Gastrocnemius medialis (tissue), 4 donors: ENCODE results near the gene CRTAC1. TPM values are rescaled to one million over a fixed set of nuclear protein-coding genes. Genes with fewer than 3 reads are reported as not detected.

Experiments
- ATAC-seq, 2 donors: fragments of 150-250 bp; one replicate each; pipeline ENCODE4 v1.9.1; 2016
- DNase-seq, 2 donors: peaks; one replicate each; pipeline ENCODE4 v3.0.0-alpha.2; 2019
- H3K27ac ChIP-seq, 4 donors: fragments of 200-600 bp; sonication (generic); 1 replicate in 1 of 4; 2 replicates in 3 of 4; pipeline ENCODE4 v1.5.1; 2016 to 2018; ENCODE audit warnings: mild to moderate bottlenecking in 2 of 4, moderate library complexity in 1 of 4
- H3K27me3 ChIP-seq, 3 donors: fragments of 200-600 bp; sonication (generic) in 2 of 3; 1 replicate in 1 of 3; 2 replicates in 2 of 3; pipeline versions ENCODE4 v1.5.1 to v1.6.0; 2016 to 2019; ENCODE audit warnings: mild to moderate bottlenecking in 1 of 3, moderate library complexity in 1 of 3
- H3K36me3 ChIP-seq, 2 donors: fragments of 200-600 bp; sonication (generic) in 1 of 2; one replicate each; pipeline ENCODE4 v1.5.1; 2017 to 2018
- H3K4me1 ChIP-seq, 2 donors: fragments of 200-600 bp; sonication (generic) in 1 of 2; one replicate each; pipeline ENCODE4 v1.5.1; 2016 to 2017; ENCODE audit warnings: mild to moderate bottlenecking in 2 of 2
- H3K4me3 ChIP-seq, 4 donors: fragments of 200-600 bp; sonication (generic) in 3 of 4; 1 replicate in 1 of 4; 2 replicates in 3 of 4; pipeline ENCODE4 v1.5.1; 2016 to 2019; ENCODE audit warnings: mild to moderate bottlenecking in 2 of 4
- H3K9me3 ChIP-seq, 3 donors: fragments of 200-600 bp; sonication (generic) in 2 of 3; 1 replicate in 1 of 3; 2 replicates in 2 of 3; pipeline ENCODE4 v1.5.1; 2016 to 2019
- POLR2A ChIP-seq, 2 donors: fragments of 450-650 bp; IDR thresholded peaks; one replicate each; pipeline ENCODE4 v1.6.1; 2017; ENCODE audit warnings: antibody characterized with exemption in 2 of 2, mild to moderate bottlenecking in 2 of 2, moderate library complexity in 2 of 2
- in situ Hi-C, 4 donors: fragments of 200-750 bp; cut with MboI; loops; one replicate each; pipeline versions ENCODE4 v1.15.0 to v1.8.0; 2017; ENCODE audit warnings: low sequenced_read_pairs in 4 of 4
- intact Hi-C: fragments of 100-400 bp; cut with DNase I; formaldehyde crosslinking; loops from one replicate; pipeline ENCODE4 v1.15.1; 2023; ENCODE audit warnings: low total_unique reads
- total RNA-seq, 4 donors: library from RNA; depleted of rRNA; stranded (reverse); fragments of >200 nt; gene quantifications; one replicate each; pipeline versions ENCODE4 v1.1.0 to v1.2.3, GENCODE V29; 2016
- TF ChIP-seq, protein P1 (sequence below), 5 experiments: fragments of 450-650 bp in 3 of 5; fragments of 200-600 bp in 2 of 5; sonication (generic) in 2 of 5; IDR thresholded peaks in 4 of 5; conservative IDR thresholded peaks in 1 of 5; 1 replicate in 4 of 5; 2 replicates in 1 of 5; pipeline ENCODE4 v1.5.1; 2016 to 2019; ENCODE audit warnings: antibody characterized with exemption in 5 of 5, mild to moderate bottlenecking in 3 of 5, moderate library complexity in 3 of 5

The CRTAC1 gene
- total RNA-seq, 4 donors from 2014 or later: 0.16 to 3.9 (median 0.56) TPM; not detected in 1

DNA sequence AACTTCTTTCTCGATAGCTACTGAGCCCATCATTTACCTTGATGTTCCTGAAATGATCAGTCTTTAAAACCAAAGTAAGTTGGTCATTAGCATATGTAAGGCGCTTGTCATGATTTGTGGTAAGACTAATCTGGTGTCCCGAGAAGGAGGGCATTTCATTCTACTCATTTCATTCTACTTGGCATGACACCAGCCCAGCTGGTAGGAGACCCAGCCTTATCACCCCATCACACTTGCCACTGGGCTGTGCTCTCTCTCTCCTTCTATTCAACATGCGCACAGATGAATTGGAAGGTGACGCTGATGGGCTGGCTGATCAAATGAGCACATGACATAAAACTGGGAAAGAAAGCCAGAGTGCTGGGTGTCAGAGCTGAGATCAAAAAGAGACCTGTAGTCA, 65.7 kb downstream of the CRTAC1 start:
- Histone ChIP-seq H3K27ac (no peak overlapping the region), H3K4me1 (no peaks in the 10 kb centered on the region), H3K9me3 (no peaks in the 10 kb centered on the region), H3K36me3 (no peaks in the 10 kb centered on the region), H3K4me3 (no peak overlapping the region), H3K27me3 (peaks cover 5 to 8% (median 6%) of the 10 kb centered on the region in 3 donors)
- ATAC-seq: no peak
- in situ Hi-C loops (no loop called here), intact Hi-C loops (no loop called here)
- no peak for DNase-seq
- TF ChIP-seq, protein P1, sequence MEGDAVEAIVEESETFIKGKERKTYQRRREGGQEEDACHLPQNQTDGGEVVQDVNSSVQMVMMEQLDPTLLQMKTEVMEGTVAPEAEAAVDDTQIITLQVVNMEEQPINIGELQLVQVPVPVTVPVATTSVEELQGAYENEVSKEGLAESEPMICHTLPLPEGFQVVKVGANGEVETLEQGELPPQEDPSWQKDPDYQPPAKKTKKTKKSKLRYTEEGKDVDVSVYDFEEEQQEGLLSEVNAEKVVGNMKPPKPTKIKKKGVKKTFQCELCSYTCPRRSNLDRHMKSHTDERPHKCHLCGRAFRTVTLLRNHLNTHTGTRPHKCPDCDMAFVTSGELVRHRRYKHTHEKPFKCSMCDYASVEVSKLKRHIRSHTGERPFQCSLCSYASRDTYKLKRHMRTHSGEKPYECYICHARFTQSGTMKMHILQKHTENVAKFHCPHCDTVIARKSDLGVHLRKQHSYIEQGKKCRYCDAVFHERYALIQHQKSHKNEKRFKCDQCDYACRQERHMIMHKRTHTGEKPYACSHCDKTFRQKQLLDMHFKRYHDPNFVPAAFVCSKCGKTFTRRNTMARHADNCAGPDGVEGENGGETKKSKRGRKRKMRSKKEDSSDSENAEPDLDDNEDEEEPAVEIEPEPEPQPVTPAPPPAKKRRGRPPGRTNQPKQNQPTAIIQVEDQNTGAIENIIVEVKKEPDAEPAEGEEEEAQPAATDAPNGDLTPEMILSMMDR (IDR thresholded peaks at IDR 0.05 in 4 of 5, conservative IDR thresholded peaks at IDR 0.05 in 1 of 5): no peak
- no peak for TF ChIP-seq POLR2A (IDR thresholded peaks at IDR 0.05)

DNA sequence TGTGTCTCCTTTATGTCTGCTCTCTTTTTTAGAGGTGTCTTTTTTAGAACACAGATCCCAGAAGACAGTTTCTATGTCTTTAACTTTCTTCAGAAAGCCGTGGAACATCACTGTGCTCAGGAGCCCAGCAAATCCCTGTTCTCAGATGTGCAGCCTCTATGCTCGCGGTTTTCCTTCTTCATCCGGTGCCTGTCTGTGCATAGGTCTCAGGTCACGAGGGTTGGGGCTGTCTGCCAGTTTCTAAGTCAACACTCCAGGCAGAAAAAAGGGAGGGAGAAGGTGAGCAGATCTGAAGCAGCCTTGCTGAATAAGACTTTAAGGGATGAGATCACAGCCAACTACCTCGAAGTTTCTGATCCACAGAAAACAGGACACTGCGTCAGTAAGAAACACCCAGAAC, 68.5 kb downstream of the CRTAC1 start:
- Histone ChIP-seq H3K27me3 (peaks cover 0 to 8% (median 0%) of the 10 kb centered on the region in 3 donors), H3K27ac (no peak overlapping the region)
- in situ Hi-C loops: no loop called here

DNA sequence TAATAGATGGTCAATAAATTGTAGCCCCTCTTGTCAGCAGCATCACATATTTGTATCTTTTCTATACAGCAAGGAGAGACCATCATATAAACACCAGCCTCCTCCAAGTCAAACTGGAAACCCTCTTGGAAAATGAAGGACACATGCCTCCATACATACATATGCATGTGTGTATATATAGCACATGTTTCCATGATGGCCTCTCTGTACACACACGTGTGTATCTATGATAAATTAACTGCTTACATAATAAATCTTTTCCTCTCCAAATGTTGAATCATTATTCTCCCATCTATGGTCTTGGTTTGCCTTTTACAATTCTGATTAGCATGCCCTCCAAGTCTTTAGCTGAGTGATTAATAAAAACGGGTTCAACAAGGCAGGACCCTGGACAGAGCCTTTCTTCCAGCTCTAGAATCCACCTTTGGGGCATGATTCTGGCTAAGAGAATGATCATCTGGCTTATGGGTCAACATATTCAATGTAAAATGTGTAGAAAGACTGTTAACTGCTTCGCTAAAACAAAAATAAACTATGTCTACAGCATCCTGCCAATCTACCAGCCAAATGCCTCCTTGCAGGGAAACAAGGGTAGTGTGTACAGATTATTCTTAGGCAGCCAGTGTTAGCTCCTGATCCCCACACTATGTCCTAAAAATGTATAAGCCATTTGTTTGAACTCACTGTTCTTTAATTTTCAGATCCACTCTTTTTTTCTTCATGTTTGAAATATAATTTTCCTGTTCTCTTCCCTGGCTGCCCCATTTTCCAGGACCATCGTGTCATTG, 70.0 kb downstream of the CRTAC1 start:
- no peaks in the 10 kb centered on the region for H3K36me3 ChIP-seq
- TF ChIP-seq, protein P1 (IDR thresholded peaks at IDR 0.05 in 4 of 5, conservative IDR thresholded peaks at IDR 0.05 in 1 of 5): no peak
- no peak for TF ChIP-seq POLR2A (IDR thresholded peaks at IDR 0.05)
- in situ Hi-C loops: no loop called here

More for the DNA sequence above, 68.5 kb downstream of the CRTAC1 start:
- TF ChIP-seq POLR2A (IDR thresholded peaks at IDR 0.05): no peak
- TF ChIP-seq, protein P1 (IDR thresholded peaks at IDR 0.05 in 4 of 5, conservative IDR thresholded peaks at IDR 0.05 in 1 of 5): no peak
- Histone ChIP-seq H3K36me3 (no peaks in the 10 kb centered on the region), H3K9me3 (no peaks in the 10 kb centered on the region), H3K4me3 (no peak overlapping the region), H3K4me1 (no peaks in the 10 kb centered on the region)
- no peak for ATAC-seq
- intact Hi-C loops: no loop called here
- DNase-seq: no peak

DNA sequence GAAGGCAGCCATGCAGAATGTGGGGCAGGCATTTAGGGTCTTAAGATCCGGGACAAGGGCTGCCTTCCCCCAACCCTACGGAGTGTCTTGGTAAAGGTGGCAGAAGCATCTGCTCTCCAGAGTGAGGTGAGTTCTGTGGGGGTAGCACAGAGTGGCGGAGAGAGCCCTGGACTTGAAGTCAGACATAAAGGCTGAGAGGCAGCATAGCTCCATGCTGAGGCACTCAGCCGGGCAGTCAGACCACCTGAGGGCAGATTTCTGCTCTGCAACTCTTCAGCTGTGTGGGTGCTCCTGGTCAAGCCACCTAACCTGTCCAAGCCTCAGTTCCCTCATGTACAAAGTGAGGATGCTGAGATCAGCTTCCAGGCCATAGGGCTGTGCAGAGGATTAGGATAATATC, 81.0 kb downstream of the CRTAC1 start:
- no peaks in the 10 kb centered on the region for H3K4me1 ChIP-seq
- ATAC-seq (no peak), DNase-seq (no peak)
- H3K9me3 ChIP-seq: no peaks in the 10 kb centered on the region
- intact Hi-C loops: no loop called here
- no peak overlapping the region for H3K4me3 ChIP-seq
- H3K36me3 ChIP-seq: no peaks in the 10 kb centered on the region
- no peaks in the 10 kb centered on the region for H3K27me3 ChIP-seq
- in situ Hi-C loops: no loop called here
- no peak overlapping the region for H3K27ac ChIP-seq
- TF ChIP-seq POLR2A (IDR thresholded peaks at IDR 0.05): no peak
- TF ChIP-seq, protein P1 (IDR thresholded peaks at IDR 0.05 in 4 of 5, conservative IDR thresholded peaks at IDR 0.05 in 1 of 5): no peak

More for the DNA sequence above, 70.0 kb downstream of the CRTAC1 start:
- H3K27ac ChIP-seq: no peak overlapping the region
- H3K4me1 ChIP-seq: no peaks in the 10 kb centered on the region
- intact Hi-C loops: no loop called here
- no peak for ATAC-seq
- no peaks in the 10 kb centered on the region for H3K9me3 ChIP-seq
- no peak overlapping the region for H3K4me3 ChIP-seq
- H3K27me3 ChIP-seq: peaks cover 0 to 8% (median 0%) of the 10 kb centered on the region in 3 donors
- no peak for DNase-seq
